NK-92 (cell line): ENCODE results near the gene FADS2.

Source experiments
- DNase-seq: peaks from one replicate; lab custom pipeline; 2025; ENCODE audit not compliant: unreplicated experiment; lab: John Stamatoyannopoulos, UW

The FADS2 gene

DNA sequence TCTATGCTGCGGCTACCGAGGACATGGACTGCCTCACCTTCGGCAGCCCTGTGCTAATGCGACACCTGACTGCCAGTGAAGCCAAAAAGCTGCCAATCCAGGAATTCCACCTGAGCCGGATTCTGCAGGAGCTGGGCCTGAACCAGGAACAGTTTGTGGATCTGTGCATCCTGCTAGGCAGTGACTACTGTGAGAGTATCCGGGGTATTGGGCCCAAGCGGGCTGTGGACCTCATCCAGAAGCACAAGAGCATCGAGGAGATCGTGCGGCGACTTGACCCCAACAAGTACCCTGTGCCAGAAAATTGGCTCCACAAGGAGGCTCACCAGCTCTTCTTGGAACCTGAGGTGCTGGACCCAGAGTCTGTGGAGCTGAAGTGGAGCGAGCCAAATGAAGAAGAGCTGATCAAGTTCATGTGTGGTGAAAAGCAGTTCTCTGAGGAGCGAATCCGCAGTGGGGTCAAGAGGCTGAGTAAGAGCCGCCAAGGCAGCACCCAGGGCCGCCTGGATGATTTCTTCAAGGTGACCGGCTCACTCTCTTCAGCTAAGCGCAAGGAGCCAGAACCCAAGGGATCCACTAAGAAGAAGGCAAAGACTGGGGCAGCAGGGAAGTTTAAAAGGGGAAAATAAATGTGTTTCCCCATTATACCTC lies 32.1 kb upstream of the FADS2 start:
- no peak for DNase-seq

DNA sequence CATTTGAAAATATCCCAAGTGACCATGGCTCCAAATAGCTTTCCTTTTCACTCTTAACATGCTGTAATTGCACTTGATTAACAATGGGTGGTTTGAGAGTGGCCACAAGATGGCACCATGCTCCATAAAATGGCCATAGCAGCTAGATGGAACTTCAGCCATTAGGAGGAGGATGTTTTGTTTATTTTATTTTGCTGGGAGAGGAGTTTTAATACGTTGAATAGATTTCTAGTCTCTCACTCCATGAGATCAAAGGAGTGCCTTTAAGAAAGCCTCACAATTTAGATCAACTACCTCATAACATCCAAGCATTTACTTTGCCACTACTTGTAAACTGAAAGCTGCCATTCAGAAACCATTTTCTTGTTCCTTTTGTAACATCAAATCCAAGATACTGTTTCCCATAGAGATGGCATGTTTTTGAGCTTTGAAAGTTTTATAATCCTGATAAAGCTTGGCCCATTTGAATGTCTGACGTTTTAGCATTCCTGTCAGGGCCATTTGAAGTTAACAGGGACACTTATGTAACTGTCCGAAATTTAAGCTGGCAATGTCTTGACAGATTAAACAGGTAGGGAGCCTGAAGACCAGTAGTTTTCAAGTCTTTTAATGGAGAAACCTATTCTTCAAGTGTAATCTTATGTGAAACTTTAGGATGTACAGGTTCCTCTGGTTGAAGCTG lies 30.7 kb upstream of the FADS2 start:
- no peak for DNase-seq

DNA sequence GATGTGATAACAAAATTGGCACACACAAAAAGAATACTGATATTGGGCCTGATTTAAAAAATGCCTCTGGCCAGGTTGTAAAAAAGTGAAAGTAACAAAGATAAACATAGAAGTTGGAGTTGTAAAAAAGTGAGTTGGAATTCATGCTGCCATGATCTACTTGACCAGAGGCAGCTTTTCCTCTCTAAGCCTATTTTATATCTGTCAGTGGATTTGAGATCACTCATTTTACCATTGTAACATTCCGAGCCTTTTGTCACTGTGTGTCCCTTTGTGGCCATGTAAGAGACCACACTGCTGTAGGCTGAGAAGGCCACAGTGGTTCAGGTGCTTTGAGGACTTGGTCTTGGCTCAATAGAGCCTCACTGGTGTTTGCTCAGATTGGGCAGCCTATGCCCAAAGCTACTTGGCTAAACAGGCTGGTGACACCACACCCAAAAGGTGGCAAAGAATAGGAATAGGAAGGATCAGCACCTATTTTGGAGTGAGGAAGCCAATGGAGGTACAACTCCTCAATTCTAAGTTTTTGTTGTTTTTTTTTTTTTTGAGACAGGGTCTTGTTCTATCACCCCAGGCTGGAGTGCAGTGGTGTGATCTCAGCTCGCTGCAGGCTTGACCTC lies 28.3 kb upstream of the FADS2 start:
- no peak for DNase-seq

DNA sequence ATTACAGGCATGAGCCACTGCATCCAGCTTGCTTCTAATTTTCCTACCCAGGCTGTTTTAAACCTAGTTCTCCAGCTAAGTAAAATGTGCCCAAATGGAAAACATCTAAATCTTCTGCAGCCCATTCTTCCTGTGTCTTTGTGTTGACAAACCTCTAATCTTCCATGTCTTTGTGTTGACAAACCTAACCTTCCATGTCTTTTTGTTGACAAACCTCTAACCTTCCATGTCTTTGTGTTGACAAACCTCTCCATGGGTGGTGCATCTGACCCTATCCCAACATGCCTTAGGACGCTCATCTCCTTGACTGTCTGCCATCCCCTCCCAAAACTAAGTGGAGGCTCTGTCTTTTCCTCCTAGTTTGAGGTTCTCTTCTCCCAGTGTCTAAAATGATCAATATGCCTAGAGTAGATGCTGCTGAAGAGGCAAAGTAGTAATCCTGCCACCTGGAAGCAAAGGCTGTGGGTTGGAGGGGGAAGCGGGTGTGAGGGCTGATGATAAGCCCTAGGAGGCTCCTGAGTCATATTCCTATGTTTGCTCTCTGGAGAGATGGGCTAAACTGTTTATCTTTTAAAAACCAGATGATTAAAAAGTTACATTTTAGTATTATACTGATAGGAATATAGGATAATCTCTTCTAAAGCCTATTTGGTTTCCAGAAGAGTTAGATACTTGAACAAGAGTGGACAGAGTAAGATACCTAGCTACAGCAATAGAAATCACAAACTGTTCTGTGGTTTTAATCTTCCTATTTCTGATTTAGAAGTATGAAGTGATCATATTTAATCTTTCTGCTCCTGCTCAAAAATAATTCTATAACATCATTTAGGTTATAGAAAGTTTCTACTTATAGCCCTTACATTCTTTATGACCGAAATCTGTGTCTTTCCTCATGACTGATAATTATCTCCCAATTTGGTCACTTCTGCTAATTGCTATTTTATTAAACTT lies 27.5 kb upstream of the FADS2 start:
- DNase-seq: no peak

DNA sequence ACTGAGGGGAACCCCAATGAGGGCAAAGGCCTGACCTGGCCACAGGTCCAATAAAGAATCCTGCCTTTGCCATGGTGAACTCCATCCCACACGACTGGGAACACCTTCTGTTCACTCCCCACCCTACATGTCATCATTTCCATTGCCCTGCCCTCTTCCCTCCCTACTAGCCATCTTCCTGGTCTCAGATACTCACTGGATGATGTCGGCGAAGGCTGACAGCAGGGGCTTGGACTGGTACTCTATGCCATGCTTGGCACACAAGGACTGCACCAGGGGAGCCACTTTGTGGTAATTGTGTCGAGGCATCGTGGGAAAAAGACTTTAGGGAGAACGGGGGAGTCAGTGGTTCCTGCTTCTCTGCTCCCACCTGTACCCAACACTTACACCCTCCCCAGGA lies 25.5 kb upstream of the FADS2 start:
- no peak for DNase-seq

DNA sequence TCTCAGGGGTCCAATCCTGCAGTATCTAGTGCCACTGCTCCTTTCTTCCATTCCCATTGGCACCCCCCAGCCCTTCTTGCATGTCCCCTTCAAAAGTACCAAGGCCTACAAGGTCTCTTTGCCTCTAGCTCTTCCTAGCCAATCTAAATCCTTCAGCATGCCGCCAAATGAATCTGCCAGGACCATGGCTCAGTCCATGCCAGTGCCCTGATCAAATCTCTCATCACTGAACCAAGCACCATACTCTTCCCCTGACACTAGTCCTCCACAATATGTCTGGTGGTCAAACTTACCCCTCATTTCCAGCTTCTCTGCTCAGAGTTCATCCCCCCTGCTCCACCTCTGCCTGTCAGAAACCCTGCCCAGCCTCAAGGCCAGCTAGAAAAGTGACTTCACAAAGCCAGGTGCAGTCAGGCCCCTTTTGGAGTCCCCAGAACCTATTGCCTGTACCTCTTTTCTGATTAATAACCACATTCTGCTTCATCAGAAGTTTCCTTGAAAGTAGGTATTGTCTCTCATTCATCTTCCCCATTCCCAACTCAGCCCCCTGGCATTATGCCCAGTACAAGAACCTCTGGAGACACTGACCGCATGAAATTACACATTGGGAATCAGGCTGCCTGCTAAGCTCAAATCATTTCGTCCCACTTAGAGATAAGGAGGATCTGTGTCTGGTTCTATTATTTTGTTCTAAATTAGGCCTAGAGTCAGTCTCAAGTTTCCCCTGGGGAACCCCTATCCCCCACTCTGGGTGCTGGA lies 24.0 kb upstream of the FADS2 start:
- no peak for DNase-seq

DNA sequence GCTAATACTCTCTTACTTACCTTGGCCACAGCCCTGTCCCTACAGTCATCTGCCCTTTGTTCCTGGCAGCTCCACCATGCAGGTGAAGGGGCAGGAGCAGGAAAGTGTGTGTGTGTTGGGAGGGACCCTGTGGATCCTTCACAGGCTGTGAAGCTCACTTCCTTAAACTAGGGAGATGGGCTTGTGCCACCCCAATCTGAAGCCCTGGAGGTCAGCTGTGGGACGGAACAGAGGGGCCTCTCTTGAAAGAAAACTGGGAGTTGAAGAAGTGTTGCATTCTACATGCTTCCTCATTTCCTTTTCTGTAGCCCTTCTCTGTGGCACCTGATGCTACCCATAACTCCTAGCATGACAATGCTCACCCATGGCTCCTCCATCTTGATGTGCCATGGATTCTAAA lies 23.0 kb upstream of the FADS2 start:
- DNase-seq: no peak

DNA sequence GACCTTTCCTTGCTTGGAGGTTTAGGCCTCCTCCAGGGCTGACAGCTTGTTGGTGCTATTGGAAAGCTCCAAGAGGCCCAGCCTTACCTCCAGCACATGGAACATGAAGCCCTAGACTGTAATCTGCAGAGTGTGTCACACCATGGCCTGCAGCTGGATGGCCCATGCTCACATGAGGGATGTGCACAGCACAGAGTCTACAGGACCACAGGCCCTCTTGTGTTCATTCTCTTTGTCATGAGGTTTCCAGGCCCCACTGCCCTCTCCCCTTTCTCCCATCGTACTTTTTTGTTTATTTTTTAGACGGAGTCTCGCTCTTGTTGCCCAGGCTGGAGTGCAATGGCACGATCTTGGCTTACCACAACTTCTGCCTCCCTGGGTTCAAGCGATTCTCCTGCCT lies 21.3 kb upstream of the FADS2 start:
- DNase-seq: no peak

DNA sequence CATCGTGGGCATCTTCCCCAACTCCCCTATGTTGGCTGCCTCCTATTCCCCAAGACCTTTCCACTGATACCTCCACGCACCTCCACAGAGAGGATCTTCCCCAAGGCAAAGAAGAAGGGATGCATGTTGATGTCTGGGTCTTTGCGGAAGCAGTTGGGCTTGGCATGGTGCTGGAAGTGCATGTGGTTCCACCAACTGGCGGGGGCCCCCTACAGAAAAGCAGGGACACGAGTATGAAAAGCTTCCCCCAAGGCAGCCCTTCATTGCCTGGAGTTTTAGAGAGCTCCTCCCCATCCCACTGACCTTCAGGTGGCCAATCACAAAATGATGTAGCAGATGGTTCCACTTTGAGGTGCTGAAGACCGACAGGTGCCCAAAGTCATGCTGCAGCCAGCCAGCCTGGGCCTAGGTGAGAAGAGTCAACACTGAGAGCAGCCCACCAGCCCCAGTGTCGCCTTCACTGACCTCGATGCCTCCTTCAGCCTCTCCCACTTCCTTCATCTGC lies 17.4 kb upstream of the FADS2 start:
- no peak for DNase-seq

DNA sequence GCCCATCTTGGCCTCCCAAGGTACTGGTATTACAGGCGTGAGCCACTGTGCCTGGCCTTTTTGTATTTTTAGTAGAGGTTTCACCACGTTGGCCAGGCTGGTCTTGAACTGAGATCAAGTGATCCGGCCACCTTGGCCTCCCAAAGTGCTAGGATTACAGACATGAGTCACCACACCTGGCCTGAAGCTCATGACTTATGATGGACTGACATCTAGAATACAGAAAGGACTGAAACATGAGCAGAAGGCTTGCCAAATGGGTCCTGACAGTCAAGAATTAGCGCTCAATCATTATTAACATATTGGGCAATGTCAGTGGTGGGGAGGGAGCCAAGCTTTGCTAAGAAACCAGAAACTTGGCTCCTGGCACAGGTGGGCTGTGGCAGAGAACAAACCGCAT lies 16.3 kb upstream of the FADS2 start:
- no peak for DNase-seq

DNA sequence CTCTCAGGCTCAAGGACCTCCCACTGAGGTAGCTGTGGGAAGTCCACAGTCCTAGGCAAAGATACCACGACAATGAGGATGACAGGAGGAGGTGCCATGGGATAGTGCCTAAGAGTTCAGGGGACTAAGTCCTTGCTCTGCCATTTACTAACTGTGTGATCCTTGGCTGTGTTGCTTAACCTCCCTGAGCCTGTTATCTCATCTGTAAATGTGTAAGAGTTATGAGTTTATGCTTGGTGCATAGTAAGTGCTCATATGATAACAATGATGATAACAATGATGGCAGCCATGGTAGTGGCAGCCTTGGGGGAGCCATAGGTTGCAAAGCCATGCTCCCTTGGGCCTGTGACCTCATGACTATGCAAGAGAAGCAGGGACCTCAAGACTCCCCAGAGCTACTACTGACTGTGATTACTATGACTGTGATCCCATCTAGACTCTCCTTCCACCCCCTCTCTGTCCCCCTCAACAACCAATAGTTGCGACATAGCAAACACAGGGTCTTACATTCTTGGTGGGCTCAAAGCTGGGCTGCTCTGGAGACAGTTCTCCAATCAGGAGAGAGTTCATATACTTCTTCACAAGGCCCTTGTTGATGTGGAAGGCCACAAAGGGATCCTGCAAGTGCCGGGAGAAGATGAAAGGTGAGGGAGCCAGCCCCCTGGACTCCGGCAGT lies 15.2 kb upstream of the FADS2 start:
- no peak for DNase-seq

DNA sequence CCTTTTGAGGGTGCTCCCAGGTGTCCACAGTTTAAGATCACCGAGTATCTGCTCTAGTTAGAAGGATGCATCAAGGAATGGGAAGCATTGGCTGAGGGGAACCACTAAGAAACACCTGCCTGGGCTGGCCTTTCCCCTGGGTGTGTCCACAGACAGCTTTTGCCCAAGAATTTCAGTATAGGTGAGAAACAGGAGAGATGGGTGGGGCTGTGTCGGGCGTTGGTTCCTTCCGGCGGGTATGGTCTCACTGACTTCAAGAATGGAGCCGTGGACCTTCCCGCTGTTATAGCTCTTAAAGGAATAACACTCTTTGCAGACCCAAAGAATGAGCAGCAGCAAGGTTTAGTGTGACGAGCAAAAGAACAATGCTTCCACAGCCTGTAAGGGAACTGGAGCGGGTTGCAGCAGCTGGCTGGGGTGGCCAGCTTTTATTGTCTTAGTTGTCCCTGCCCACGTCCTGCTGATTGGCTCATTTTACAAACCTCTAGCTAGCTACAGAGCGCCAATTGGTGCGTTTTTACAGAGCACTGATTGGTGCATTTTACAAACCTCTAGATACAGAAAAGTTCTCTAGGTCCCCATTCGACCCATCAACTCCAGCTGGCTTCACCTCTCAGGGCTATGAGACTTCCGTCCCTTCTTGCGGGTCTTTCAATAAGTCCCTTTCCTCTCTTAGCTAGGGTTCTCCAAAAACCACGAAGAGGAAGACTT lies 13.7 kb upstream of the FADS2 start:
- DNase-seq: no peak

DNA sequence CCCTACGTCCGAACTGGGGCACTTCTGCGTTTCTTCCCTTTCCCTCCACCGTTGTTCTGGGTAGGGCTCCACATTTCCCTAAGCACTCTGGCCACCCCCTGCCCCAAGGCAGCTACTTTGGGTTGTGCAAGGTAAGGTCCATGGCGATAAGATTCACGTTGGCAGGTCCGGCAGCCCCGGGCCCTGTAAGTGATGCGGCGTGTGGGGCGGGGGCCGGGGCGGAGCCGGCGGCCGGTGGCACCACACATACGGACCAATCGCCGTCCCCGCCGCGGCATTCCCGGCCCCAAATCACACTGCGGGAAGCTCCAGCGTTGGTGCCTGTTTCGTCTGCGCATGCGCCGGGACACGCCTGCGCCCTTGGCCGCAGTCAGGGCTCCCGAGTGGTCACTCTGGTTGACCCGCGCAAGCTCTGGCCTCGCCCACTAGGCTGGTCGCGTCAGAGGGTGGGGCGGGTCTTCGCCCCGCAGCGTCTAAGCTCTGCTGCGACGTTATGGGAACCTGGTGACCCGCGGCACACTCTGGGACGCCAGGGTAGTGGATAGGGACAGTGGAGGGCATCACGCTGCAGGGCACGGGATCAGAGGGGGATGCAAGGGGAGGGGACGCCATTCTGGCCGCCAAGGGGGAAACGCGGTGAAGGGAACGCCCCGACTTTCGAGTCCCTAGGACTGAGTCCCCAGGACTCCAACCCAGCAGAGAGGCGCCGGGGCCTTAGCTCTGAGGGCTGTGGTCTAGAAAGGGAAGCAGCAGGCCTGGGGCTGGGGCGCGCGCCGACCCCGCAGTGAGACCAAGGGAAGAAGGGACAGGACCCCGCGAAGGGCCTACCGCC lies 12.9 kb upstream of the FADS2 start:
- DNase-seq: no peak

DNA sequence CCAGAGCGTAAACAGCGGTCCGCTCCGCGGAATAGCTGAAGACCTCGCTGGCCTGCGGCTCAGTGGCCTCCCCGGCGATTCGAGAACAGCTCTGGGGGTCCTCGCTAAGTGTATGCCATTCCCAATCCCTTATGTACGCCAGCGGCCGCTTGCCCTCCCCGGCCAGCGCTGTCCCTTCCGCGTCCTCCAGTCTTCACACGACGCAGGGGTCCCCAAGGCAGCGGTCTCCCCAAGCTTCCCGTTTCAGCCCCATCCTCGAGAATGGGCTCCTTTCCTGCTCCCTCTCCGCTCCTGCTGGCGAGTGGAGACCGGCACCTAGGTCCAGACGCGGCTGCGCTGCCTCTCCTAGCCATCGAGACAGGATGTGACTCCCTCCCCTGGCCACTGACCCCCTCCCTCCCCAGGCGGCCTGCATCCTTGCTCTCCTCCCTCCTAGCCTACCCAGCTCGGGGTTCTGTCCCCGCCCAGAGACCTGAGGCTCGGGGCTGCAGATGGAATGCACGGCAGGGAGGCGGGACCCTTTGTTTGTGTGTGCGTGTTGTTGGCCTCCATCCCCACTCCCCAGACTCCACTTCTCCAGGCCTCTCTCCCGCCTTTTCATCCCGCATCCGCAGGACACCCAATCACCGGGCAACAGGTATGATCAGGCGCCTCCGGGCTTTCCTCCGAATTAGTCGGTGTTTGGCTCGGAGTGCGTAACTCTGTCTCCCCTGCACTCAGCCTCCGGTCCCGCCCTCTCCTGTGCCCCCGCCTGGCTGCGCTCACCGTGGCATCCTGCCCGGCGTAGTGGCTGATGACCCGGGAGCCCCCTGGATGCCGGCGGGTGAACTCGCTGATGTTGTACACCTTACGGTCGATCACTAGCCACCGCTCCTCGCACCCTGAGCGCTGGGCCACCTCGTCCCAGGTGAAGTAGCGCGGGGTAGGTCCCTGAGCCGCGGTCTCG lies 12.0 kb upstream of the FADS2 start:
- no peak for DNase-seq

DNA sequence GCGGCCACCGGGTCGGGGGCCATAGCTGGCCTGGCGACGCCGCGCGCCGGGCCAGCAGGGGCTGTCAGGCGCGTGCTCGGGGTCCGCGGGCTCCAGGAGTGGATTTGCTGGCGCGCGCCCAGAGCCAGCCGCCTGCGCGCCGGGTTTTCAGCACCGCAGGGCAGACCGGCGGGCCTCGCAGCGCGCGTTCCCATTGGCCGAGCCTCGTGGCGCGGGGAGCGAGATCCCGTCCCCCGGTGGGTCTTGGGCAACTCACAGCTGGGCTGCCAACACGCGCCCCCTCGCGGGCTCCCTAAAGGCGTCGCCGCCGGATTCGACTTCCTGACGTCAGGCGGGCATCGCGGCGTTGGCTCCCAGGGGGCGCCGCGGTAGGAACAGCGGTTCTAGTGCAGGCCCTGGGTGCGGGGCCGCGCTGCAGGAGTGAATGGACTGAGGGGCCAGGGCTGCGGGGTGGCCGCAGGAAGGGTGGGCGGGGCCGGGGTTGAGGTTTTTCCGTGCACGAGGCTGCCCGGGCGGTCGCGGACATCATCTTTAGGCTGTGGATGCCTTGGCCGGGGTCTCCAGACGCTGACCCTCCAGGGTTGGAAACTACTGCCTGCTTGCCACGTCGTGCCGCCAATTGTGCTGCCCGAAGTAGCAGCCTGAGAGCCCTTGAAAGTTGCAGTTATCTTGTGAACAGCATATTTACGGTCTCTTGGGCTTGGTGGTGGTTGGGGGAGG lies 11.2 kb upstream of the FADS2 start, which contains the start of gene FADS1:
Gene FADS1 (minus strand): TSS at position 268 of the 720 bp plus-strand sequence. CDS start 74 bp downstream, at position 194.
- no peak for DNase-seq

DNA sequence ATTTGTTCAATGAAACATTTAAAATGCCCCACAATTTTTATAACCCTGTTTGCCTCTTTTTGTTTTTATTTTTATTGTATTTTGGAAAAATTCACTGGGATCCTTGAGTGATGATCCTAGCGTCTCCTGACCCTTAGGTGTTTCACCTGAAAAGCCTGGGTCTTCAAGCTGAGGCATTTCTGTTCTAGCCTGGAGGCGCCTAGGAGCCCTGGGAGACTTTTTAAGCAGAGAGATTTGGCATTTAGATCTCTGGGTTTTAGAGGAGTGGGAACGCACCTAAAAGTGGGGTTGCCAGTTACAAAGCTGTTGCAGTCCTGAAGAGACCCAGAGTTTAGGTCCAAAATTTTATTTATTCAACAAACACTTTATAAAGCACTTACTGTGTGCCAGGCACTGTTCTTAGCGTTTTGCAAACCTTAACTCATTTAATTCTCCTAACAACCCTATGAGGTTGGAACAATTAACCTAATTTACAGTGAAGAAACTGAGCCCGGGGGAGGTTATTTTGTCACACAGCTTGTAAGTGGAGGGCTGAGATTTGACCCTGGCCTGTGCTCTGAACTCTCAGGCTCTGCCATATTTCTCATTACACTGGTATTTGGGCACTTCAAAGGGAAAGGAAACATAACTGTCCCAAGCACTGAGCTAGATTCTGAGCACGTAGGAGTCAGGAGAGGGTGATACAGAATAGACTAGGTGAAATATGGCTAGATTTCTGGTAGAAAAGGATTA lies 10.5 kb upstream of the FADS2 start:
- no peak for DNase-seq
